Tibial nerve (tissue), 4 donors: ENCODE measurements around the gene PITPNM2. TPM values are rescaled to one million over a fixed set of nuclear protein-coding genes. Genes with fewer than 3 reads are reported as not detected.

Experiments used
- DNase-seq, 2 donors: peaks; one replicate each; pipeline ENCODE4 v3.0.0-alpha.2; 2019; ENCODE audit warnings: low spot score in 2 of 2
- H3K27ac ChIP-seq, 4 donors: fragments of 200-600 bp; sonication (generic) in 3 of 4; one replicate each; pipeline ENCODE4 v1.5.1; 2017 to 2019; ENCODE audit warnings: mild to moderate bottlenecking in 1 of 4
- H3K27me3 ChIP-seq, 2 donors: fragments of 200-600 bp; sonication (generic) in 1 of 2; one replicate each; pipeline versions ENCODE4 v1.5.1 to v1.6.0; 2017 to 2019
- H3K36me3 ChIP-seq, 3 donors: fragments of 200-600 bp; sonication (generic); one replicate each; pipeline ENCODE4 v1.5.1; 2018 to 2019
- H3K4me1 ChIP-seq, 4 donors: fragments of 200-600 bp; sonication (generic) in 3 of 4; one replicate each; pipeline ENCODE4 v1.5.1; 2017 to 2019
- H3K4me3 ChIP-seq, 4 donors: fragments of 200-600 bp; sonication (generic) in 3 of 4; one replicate each; pipeline ENCODE4 v1.5.1; 2017 to 2019; ENCODE audit warnings: mild to moderate bottlenecking in 1 of 4, moderate library complexity in 1 of 4
- H3K9me3 ChIP-seq, 4 donors: fragments of 200-600 bp; sonication (generic) in 3 of 4; one replicate each; pipeline ENCODE4 v1.5.1; 2017 to 2019
- CTCF ChIP-seq, 5 experiments: fragments of 200-600 bp in 3 of 5; fragments of 450-650 bp in 2 of 5; sonication (generic) in 3 of 5; IDR thresholded peaks; one replicate each; pipeline ENCODE4 v1.5.1; 2016 to 2019; ENCODE audit warnings: antibody characterized with exemption in 5 of 5, mild to moderate bottlenecking in 3 of 5, moderate library complexity in 2 of 5
- EP300 ChIP-seq, 2 donors: sonication (generic); formaldehyde crosslinking; IDR thresholded peaks; one replicate each; pipeline ENCODE4 v1.6.1; 2017; ENCODE audit warnings: antibody characterized with exemption in 2 of 2, mild to moderate bottlenecking in 1 of 2
- POLR2A ChIP-seq, 2 donors: fragments of 450-650 bp; IDR thresholded peaks; one replicate each; pipeline ENCODE4 v1.6.1; 2017; ENCODE audit warnings: antibody characterized with exemption in 2 of 2, mild to moderate bottlenecking in 2 of 2, moderate library complexity in 2 of 2
- WGBS, 2 donors: methylation state at CpG; one replicate each; pipeline ENCODE4 v1.1.5; 2018; 5-methylcytosine and 5-hydroxymethylcytosine counted together
- total RNA-seq, 4 donors: library from RNA; depleted of rRNA; stranded (reverse); fragments of >200 nt; gene quantifications; one replicate each; pipeline ENCODE4 v1.1.0, GENCODE V29; 2016

Gene PITPNM2
- total RNA-seq, 4 donors from 2014 or later, result 6.1 to 9.8 (median 9.0) TPM

DNA sequence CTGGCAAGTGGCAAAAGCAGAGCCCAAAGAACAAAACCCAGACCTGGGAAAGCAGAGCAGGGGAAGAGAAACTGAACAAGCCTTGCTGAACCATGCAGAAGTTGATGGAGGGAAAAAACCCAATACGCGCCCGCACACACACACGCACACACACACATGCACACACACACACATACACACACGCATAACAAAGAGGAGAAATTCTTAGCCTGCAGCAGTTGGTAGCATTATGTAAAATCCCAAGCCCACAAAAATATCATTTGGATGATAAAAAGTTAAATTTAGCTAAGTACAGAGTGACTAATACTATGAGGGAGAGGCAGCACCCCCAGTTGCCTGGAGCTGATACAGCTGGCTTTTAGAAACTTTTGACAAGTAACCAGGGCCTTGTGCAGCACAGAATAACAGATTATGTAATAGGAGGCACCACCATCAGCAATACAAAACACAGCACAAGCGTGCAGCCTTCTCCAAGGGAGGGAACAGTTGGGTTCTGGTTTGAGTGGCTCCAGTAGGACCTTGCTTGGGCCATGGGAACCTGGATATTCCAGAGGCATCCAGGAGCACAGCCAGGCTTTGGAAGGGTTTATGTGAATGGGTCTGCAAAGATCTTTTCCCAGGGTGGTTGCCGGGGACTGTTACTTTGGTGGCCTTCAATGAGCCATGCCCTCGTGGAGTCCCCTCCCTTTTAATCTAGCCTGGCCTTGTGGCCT lies 35.3 kb downstream of the PITPNM2 start:
- Histone ChIP-seq H3K4me3 (no peak overlapping the region), H3K36me3 (no peaks in the 10 kb centered on the region), H3K27ac (peak overlapping the region in 3 of 4 donors; percentile 48 to 76 (median 66)), H3K9me3 (no peaks in the 10 kb centered on the region), H3K4me1 (peaks cover 0 to 53% (median 26%) of the 10 kb centered on the region in 4 donors), H3K27me3 (no peaks in the 10 kb centered on the region)
- 30 to 34% methylated on average over 8 of the region's 8 CpGs for WGBS, 2 donors
- DNase-seq, result peak; percentile 49 to 69
- TF ChIP-seq EP300 (IDR thresholded peaks at IDR 0.05) (peak in 1 of 2 donors; percentile 84), POLR2A (IDR thresholded peaks at IDR 0.05) (no peak)

DNA sequence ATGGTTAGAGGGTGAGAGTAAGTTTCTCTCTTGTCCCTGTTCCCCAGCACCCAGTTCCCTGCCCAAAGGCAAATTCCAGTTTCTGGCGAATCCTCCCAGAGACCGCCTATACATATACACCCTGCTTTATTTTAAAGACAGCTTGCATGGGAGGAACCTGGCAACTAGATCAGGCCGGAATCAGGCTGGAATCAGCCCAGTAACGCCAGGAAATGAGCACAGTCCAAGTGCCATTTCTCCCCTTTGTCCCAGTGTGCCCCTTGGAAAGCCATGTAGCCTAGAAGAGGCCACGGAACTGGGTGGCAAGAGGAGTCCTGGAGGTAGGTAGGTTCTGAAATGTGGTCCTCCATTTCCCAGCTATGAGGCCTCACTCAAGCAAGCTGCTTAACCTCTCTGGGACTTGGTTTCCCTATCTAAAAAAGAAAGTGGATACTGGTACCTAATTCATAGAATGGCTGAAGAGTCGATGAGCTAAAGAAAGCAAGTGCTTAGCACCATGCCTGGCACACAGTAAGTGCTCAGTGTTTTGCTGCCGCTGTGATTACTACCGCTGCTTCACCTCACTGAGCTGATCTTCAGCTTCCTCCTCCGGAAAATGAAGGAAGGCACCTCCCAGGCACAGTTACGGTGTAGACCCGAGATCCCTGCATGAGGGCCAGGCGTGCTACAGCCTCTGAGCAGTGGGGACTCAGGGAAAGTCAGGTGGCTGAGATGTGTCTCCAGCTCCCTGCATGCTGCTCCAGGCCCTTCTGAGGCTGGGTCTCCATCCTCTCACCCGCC lies 36.4 kb downstream of the PITPNM2 start:
- H3K9me3 ChIP-seq, result no peaks in the 10 kb centered on the region
- no peak for TF ChIP-seq CTCF (IDR thresholded peaks at IDR 0.05)
- TF ChIP-seq POLR2A (IDR thresholded peaks at IDR 0.05), result no peak
- no peak for TF ChIP-seq EP300 (IDR thresholded peaks at IDR 0.05)
- peaks cover 0 to 6% (median 0%) of the 10 kb centered on the region in 3 donors for H3K36me3 ChIP-seq
- no peak for DNase-seq
- WGBS, 2 donors, result 77 to 84% methylated on average over 13 of the region's 13 CpGs
- no peak overlapping the region for H3K4me3 ChIP-seq
- peaks cover 0 to 58% (median 24%) of the 10 kb centered on the region in 4 donors for H3K4me1 ChIP-seq
- H3K27ac ChIP-seq, result peak overlapping the region in 3 of 4 donors; percentile 48 to 76 (median 66)
- H3K27me3 ChIP-seq, result no peaks in the 10 kb centered on the region

GRCh38 chr12:123113026-123113425 lies 37.9 kb downstream of the PITPNM2 start:
- Histone ChIP-seq H3K36me3 (peaks cover 0 to 6% (median 0%) of the 10 kb centered on the region in 3 donors), H3K4me3 (no peak overlapping the region), H3K9me3 (no peaks in the 10 kb centered on the region), H3K4me1 (peaks cover 0 to 73% (median 28%) of the 10 kb centered on the region in 4 donors), H3K27me3 (no peaks in the 10 kb centered on the region), H3K27ac (no peak overlapping the region)
- TF ChIP-seq CTCF (IDR thresholded peaks at IDR 0.05), result no peak
- no peak for TF ChIP-seq POLR2A (IDR thresholded peaks at IDR 0.05)
- no peak for TF ChIP-seq EP300 (IDR thresholded peaks at IDR 0.05)
- 63 to 72% methylated on average over 8 of the region's 8 CpGs for WGBS, 2 donors
- no peak for DNase-seq

DNA sequence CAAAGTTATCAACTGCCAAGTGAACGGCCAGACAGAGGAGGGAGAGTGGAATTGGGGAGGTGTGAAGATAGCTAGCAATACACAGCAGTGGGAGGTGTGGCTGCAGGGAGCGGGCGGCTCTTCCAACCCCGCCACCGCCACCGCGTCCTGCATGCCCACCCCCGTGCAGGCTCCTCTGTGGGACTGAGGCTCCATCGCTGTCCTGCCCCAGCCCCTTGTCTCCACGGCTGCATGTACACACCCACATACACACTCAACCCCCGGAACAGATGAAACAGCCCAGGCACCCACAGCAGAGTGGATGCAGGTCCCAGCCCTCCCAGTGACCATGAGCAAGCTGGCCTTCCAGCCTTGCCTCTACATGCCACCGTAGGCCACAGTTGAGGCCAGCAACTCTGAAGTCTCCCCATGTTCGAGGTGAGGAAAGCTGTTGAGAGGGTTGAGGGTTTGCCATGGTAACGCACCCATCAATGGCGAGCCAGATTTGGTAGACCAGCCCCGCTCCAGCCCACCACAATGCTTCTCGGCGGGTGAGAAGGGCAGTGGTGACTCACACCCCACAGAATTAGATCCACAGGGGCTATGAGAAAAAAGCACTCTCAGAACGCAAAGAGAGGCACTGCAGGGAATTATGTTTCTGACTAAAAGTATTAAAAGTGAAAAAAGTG lies 39.3 kb downstream of the PITPNM2 start:
- H3K27ac ChIP-seq, result peak overlapping the region in 2 of 4 donors; percentile 8 to 75
- H3K9me3 ChIP-seq, result no peaks in the 10 kb centered on the region
- 71 to 80% methylated on average over 19 of the region's 19 CpGs for WGBS, 2 donors
- no peak for DNase-seq
- no peak overlapping the region for H3K4me3 ChIP-seq
- peaks cover 0 to 87% (median 39%) of the 10 kb centered on the region in 4 donors for H3K4me1 ChIP-seq
- TF ChIP-seq POLR2A (IDR thresholded peaks at IDR 0.05) (no peak), CTCF (IDR thresholded peaks at IDR 0.05) (no peak), EP300 (IDR thresholded peaks at IDR 0.05) (no peak)
- no peaks in the 10 kb centered on the region for H3K27me3 ChIP-seq
- peaks cover 0 to 6% (median 0%) of the 10 kb centered on the region in 3 donors for H3K36me3 ChIP-seq

GRCh38 chr12:123109319-123109772 lies 41.5 kb downstream of the PITPNM2 start:
- H3K4me3 ChIP-seq, result no peak overlapping the region
- no peaks in the 10 kb centered on the region for H3K9me3 ChIP-seq
- peaks cover 0 to 6% (median 0%) of the 10 kb centered on the region in 3 donors for H3K36me3 ChIP-seq
- H3K27me3 ChIP-seq, result no peaks in the 10 kb centered on the region
- no peak for DNase-seq
- H3K4me1 ChIP-seq, result peaks cover 0 to 68% (median 23%) of the 10 kb centered on the region in 4 donors
- H3K27ac ChIP-seq, result peak overlapping the region in 1 of 4 donors; percentile 28
- TF ChIP-seq POLR2A (IDR thresholded peaks at IDR 0.05) (no peak), CTCF (IDR thresholded peaks at IDR 0.05) (no peak), EP300 (IDR thresholded peaks at IDR 0.05) (no peak)
- WGBS, 2 donors, result 52 to 64% methylated on average over 2 to 3 of the region's 3 CpGs
